ENCODE data around the gene SYT4. TPM values are rescaled to one million over a fixed set of nuclear protein-coding genes. Genes with fewer than 3 reads are reported as not detected.
"Not testable (repeated sequence)": the region's sequence is repeated elsewhere in the genome, so short reads cannot be mapped to it uniquely, and the experiment has no call there.

Gene SYT4
- total and polyA plus RNA-seq, 2 experiments from 2014 or later = not detected

DNA sequence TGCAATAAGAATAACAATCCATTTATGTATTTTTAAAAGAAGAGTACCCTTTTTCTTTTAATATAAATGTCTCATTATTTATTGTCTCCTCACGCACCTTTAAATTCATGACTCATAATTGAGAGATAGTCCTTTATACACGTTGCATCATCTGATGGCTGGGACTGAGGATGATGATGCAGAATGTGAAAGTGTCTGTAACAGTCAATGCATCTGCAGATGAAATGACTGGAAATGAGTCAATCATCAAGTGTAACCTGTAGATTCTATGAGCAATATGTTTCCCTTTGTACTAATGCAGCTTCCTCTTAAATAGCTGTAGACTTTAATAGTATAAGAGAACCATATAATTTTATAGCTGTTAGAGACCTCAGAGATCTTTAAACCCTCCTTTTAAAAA lies 26.1 kb upstream of the SYT4 start:
- Histone ChIP-seq H3K27me3 (no peaks in the 10 kb centered on the region), H3K36me3 (no peaks in the 10 kb centered on the region), H3K4me1 (ENCODE audit: low read depth) (no peaks in the 10 kb centered on the region), H3K4me3 (no peak overlapping the region), H3K27ac (no peak overlapping the region), H3K9me3 (ENCODE audit: low read depth) (no peaks in the 10 kb centered on the region)
- TF ChIP-seq, protein P1, sequence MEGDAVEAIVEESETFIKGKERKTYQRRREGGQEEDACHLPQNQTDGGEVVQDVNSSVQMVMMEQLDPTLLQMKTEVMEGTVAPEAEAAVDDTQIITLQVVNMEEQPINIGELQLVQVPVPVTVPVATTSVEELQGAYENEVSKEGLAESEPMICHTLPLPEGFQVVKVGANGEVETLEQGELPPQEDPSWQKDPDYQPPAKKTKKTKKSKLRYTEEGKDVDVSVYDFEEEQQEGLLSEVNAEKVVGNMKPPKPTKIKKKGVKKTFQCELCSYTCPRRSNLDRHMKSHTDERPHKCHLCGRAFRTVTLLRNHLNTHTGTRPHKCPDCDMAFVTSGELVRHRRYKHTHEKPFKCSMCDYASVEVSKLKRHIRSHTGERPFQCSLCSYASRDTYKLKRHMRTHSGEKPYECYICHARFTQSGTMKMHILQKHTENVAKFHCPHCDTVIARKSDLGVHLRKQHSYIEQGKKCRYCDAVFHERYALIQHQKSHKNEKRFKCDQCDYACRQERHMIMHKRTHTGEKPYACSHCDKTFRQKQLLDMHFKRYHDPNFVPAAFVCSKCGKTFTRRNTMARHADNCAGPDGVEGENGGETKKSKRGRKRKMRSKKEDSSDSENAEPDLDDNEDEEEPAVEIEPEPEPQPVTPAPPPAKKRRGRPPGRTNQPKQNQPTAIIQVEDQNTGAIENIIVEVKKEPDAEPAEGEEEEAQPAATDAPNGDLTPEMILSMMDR (IDR thresholded peaks at IDR 0.05; ENCODE audit: low read depth, low read length) = no peak
- no peak for DNase-seq (ENCODE audit: low read depth in 1 of 2, low spot score in 1 of 2)

DNA sequence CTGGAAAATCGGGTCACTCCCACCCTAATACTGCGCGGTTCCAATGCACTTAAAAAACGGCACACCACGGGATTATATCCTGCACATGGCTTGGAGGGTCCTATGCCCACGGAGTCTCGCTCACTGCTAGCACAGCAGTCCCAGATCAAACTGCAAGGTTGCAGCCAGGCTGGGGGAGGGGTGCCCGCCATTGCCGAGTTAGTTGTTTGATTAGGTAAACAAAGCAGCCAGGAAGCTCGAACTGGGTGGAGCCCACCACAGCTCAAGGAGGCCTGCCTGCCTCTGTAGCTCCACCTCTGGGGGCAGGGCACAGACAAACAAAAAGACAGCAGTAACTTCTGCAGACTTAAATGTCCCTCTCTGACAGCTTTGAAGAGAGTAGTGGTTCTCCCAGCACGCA lies 8.9 kb upstream of the SYT4 start:
- not testable (repeated sequence) for DNase-seq (ENCODE audit: low read depth in 1 of 2, low spot score in 1 of 2); H3K27me3 ChIP-seq; H3K9me3 ChIP-seq (ENCODE audit: low read depth); H3K4me3 ChIP-seq; H3K27ac ChIP-seq; H3K4me1 ChIP-seq (ENCODE audit: low read depth); H3K36me3 ChIP-seq

DNA sequence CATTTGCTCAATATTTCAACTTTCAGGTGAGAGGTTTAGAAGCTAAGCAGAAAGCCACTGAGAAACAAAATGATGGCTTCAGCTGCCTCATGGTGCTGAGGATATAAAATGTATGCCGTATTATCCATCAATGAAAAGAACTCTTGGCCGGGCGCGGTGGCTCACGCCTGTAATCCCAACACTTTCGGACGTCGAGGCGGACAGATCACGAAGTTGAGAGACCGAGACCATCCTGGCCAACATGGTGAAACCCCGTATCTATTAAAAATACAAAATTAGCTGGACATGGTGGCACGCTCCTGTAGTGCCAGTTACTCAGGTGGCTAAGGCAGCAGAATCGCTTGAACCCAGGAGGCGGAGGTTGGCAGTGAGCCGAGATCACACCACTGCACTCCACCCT lies 6.0 kb upstream of the SYT4 start:
- DNase-seq (ENCODE audit: low read depth in 1 of 2, low spot score in 1 of 2) = no peak
- Histone ChIP-seq H3K27ac (no peak overlapping the region), H3K36me3 (no peaks in the 10 kb centered on the region), H3K9me3 (ENCODE audit: low read depth) (no peaks in the 10 kb centered on the region), H3K27me3 (no peaks in the 10 kb centered on the region), H3K4me3 (no peak overlapping the region), H3K4me1 (ENCODE audit: low read depth) (no peaks in the 10 kb centered on the region)
- TF ChIP-seq, protein P1 (IDR thresholded peaks at IDR 0.05; ENCODE audit: low read depth, low read length) = no peak

DNA sequence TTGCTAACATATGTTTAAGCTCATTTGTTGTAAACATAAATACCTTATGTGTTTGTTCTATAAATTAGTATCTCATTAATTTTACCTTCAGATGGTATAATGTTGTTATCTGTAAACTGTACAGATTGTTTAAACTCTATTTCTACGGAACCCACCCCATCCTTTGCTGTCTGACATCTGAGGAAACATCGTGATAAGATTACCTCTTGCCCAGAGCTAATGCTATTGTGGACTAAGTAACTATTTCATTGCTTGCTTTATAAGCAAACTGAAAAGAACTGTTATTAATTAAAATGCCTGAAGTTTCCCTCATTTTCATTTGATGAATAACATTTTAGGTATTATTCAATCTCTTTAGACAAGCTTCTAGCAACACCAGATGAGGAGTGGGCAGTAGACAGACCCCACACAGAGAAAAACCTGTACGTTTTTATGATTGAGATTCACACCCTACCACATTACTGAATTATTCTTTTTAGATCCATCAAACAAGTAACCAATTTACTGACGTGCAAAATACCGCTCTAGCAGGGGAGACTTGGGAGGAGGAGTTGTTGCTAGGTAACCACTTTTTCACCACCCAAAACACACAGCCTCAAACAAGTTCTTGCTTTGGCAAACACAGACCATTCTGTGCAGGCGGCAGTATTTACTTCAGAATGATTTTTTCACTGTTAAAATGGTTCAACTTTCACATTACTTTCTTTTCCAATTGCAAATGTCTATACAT lies 1.9 kb upstream of the SYT4 start:
- DNase-seq (ENCODE audit: low read depth in 1 of 2, low spot score in 1 of 2) = peak; percentile 44 to 52

DNA sequence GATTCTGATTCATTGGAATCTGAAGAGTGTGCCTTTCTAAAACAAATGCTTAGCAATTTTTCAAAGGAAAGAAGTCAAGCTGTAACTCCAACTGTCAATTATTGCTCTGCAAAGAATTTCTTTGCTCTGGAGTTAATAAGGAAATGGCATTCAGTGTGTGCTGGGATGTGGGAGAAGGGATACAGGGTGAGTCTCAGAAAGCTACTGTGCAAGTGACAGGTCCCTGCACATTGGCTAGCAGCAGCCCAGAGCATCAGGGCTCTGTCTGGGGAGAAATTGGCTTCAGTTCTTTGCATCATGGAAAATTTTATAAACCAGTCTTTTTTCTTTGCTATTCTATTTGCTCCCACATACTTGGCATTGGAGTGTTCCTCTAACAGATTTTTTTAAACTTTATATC lies 1.1 kb upstream of the SYT4 start:
- Histone ChIP-seq H3K4me1 (ENCODE audit: low read depth) (no peaks in the 10 kb centered on the region), H3K27ac (no peak overlapping the region), H3K9me3 (ENCODE audit: low read depth) (no peaks in the 10 kb centered on the region), H3K4me3 (no peak overlapping the region), H3K27me3 (no peaks in the 10 kb centered on the region), H3K36me3 (no peaks in the 10 kb centered on the region)
- TF ChIP-seq, protein P1 (IDR thresholded peaks at IDR 0.05; ENCODE audit: low read depth, low read length) = no peak
- DNase-seq (ENCODE audit: low read depth in 1 of 2, low spot score in 1 of 2) = no peak

More for the DNA sequence above, 1.9 kb upstream of the SYT4 start:
- Histone ChIP-seq H3K4me1 (ENCODE audit: low read depth) (no peaks in the 10 kb centered on the region), H3K9me3 (ENCODE audit: low read depth) (no peaks in the 10 kb centered on the region), H3K4me3 (no peak overlapping the region), H3K27me3 (no peaks in the 10 kb centered on the region), H3K36me3 (no peaks in the 10 kb centered on the region), H3K27ac (no peak overlapping the region)
- TF ChIP-seq, protein P1 (IDR thresholded peaks at IDR 0.05; ENCODE audit: low read depth, low read length) = no peak

DNA sequence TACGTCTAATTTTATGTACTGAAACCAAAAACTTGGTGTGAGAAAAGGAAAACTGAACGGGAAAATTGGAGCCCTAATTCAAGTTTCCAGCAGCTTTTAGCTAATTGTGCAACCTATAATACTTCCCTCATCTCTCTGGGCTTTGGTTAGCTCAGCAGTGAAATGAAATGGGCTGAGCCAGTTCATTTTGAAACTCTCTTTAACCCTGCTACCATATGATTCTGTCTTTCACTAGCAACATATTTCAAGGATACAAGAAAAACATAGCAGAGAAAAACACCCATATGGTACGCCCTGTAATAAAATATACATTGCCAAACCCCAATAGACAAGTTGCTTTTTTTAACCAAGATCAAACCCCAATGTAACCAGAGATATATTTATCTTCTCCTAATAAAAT lies 799 bp downstream of the SYT4 start:
- H3K4me3 ChIP-seq = no peak overlapping the region
- no peak overlapping the region for H3K27ac ChIP-seq

More for the DNA sequence above, 799 bp downstream of the SYT4 start:
- no peak for DNase-seq (ENCODE audit: low read depth in 1 of 2, low spot score in 1 of 2)
- Histone ChIP-seq H3K27me3 (no peaks in the 10 kb centered on the region), H3K4me1 (ENCODE audit: low read depth) (no peaks in the 10 kb centered on the region), H3K36me3 (no peaks in the 10 kb centered on the region), H3K9me3 (ENCODE audit: low read depth) (no peaks in the 10 kb centered on the region)
- TF ChIP-seq, protein P1 (IDR thresholded peaks at IDR 0.05; ENCODE audit: low read depth, low read length) = no peak

All from cardiac muscle cell (in vitro differentiated cells and primary cell).